ENCODE results near the gene APOA1. TPM values are rescaled to one million over a fixed set of nuclear protein-coding genes. Genes with fewer than 3 reads are reported as not detected.

Gene APOA1
- total RNA-seq, 2 experiments from 2014 or later: 0.47 to 0.77 TPM

DNA sequence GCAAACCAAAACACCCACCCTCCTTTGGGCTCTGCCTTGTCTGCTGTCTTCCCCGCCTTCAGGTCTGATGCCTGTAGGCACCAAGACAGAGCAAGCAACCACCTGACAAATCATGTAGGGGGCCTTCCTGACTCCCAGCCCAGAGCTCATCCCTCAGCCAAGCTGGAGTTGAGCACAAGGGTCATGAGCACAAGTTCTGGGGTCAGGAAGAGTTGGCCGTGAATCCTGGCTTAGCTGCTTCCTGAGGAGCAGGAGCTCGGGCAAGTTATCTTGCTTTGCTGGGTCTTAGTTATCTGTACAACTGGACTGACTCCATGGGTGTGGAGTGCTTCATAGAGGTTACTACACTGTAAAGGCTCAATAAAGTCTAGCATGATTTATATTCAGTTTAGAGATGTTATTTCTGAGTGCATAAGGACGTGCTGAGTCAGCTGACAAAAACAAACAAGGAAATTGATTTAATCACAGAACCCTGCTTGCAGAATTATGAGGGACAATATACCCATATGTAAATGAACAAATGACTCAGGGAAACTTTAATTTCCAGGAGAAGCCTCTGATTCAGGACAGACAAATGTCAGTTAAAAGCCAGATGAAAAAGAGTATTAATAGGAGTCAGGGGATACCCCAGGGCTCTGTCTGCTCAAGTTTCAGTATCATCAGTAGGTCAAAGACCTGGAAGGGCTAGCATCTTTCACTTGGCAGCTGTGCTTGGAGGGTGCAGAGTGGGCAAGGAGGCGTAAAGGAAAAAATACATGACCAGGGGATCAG lies 15.0 kb upstream of the APOA1 start:
- H3K27ac Mint-ChIP-seq: peak overlapping the region; percentile 82
- DNase-seq: no peak
- Histone ChIP-seq H3K27ac (ENCODE audit: low read depth in 1 of 2, low read length in 2 of 2) (peak overlapping the region; percentile 57 to 62), H3K27me3 (ENCODE audit: control insufficient read depth in 1 of 2, insufficient read depth in 2 of 2, low read length in 2 of 2) (no peaks in the 10 kb centered on the region), H3K9me3 (ENCODE audit: control insufficient read depth in 1 of 2, insufficient read depth in 1 of 2, low read length in 2 of 2) (no peaks in the 10 kb centered on the region), H3K4me1 (ENCODE audit: insufficient read depth, low read length) (peaks cover 68% of the 10 kb centered on the region), H3K36me3 (ENCODE audit: insufficient read depth, low read length) (peaks cover 22% of the 10 kb centered on the region), H3K4me3 (ENCODE audit: low read length) (peak overlapping the region; percentile 0)
- intact Hi-C loops (cut with DNase I, micrococcal nuclease): loop anchor here (5.0 to 10.0 kb wide), 3 partner anchors 60 to 72 kb away; partner anchors contain the start of genes APOA5 (in 1 of the 2) and ZPR1 (in 1 of the 2)
- H3K9me3 Mint-ChIP-seq: no peaks in the 10 kb centered on the region
- no peaks in the 10 kb centered on the region for H3K27me3 Mint-ChIP-seq
- peaks cover 23% of the 10 kb centered on the region for H3K36me3 Mint-ChIP-seq (ENCODE audit: low read depth)
- ChIA-PET CTCF (interaction anchor here (0.8 to 2.0 kb wide), 3 partner anchors 11 to 374 kb away, joined by 3 to 9 read pairs (median 5); no protein-coding TSS in a partner anchor), POLR2A (interaction anchor here (0.6 to 7.0 kb wide), 14 partner anchors 8 to 326 kb away, joined by 3 to 76 read pairs (median 4); partner anchors contain the start of genes APOA1, APOA5, SIDT2 and SIK3)
- H3K4me3 Mint-ChIP-seq: peak overlapping the region; percentile 69
- TF ChIP-seq, protein P1, sequence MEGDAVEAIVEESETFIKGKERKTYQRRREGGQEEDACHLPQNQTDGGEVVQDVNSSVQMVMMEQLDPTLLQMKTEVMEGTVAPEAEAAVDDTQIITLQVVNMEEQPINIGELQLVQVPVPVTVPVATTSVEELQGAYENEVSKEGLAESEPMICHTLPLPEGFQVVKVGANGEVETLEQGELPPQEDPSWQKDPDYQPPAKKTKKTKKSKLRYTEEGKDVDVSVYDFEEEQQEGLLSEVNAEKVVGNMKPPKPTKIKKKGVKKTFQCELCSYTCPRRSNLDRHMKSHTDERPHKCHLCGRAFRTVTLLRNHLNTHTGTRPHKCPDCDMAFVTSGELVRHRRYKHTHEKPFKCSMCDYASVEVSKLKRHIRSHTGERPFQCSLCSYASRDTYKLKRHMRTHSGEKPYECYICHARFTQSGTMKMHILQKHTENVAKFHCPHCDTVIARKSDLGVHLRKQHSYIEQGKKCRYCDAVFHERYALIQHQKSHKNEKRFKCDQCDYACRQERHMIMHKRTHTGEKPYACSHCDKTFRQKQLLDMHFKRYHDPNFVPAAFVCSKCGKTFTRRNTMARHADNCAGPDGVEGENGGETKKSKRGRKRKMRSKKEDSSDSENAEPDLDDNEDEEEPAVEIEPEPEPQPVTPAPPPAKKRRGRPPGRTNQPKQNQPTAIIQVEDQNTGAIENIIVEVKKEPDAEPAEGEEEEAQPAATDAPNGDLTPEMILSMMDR (IDR thresholded peaks at IDR 0.05): no peak
- peaks cover 74% of the 10 kb centered on the region for H3K4me1 Mint-ChIP-seq (ENCODE audit: low read depth)
- ATAC-seq (ENCODE audit: poor library complexity): no peak

DNA sequence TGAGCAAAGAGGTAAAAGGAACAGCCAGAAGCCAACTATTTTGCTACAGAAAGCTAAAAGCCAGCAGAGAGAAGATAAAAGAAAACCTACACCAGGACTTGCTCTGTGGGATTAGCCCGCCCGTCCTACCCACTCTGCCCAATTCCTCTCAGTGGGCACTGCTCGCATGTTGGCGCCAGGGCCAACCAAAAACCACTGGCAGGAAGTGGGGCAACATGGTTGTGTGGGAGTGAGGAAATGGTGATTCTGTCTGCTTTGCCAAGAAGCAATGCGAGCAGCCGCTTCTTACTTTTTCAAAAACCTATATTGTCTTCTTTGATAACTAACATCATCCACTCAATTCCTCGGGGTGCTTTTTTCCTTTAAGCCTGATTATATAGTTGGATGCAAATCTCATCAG lies 14.2 kb upstream of the APOA1 start:
- Mint-ChIP-seq H3K4me1 (ENCODE audit: low read depth) (peaks cover 67% of the 10 kb centered on the region), H3K36me3 (ENCODE audit: low read depth) (peaks cover 25% of the 10 kb centered on the region), H3K27me3 (no peaks in the 10 kb centered on the region), H3K4me3 (peak overlapping the region; percentile 69), H3K9me3 (no peaks in the 10 kb centered on the region), H3K27ac (peak overlapping the region; percentile 82)
- TF ChIP-seq, protein P1 (IDR thresholded peaks at IDR 0.05): no peak
- H3K27me3 ChIP-seq (ENCODE audit: control insufficient read depth in 1 of 2, insufficient read depth in 2 of 2, low read length in 2 of 2): no peaks in the 10 kb centered on the region
- peak overlapping the region; percentile 0 for H3K4me3 ChIP-seq (ENCODE audit: low read length)
- CTCF ChIA-PET: interaction anchor here (1.3 to 2.0 kb wide), 2 partner anchors 16 to 375 kb away, joined by 5 to 6 read pairs; no protein-coding TSS in a partner anchor
- no peaks in the 10 kb centered on the region for H3K9me3 ChIP-seq (ENCODE audit: control insufficient read depth in 1 of 2, insufficient read depth in 1 of 2, low read length in 2 of 2)
- peak overlapping the region; percentile 57 to 62 for H3K27ac ChIP-seq (ENCODE audit: low read depth in 1 of 2, low read length in 2 of 2)
- intact Hi-C loops (cut with DNase I, micrococcal nuclease): loop anchor here (2.0 to 10.0 kb wide), 4 partner anchors 15 to 73 kb away; partner anchors contain the start of genes APOA1 (in 1 of the 2), APOA5 (in 1 of the 2) and ZPR1 (in 1 of the 2)
- H3K4me1 ChIP-seq (ENCODE audit: insufficient read depth, low read length): peaks cover 66% of the 10 kb centered on the region
- DNase-seq (peak in 11 of 14 experiments; percentile 13 to 84 (median 48)), ATAC-seq (ENCODE audit: poor library complexity) (peak; percentile 25)
- H3K36me3 ChIP-seq (ENCODE audit: insufficient read depth, low read length): peaks cover 24% of the 10 kb centered on the region
- POLR2A ChIA-PET: interaction anchor here (1.0 to 7.0 kb wide), 9 partner anchors 14 to 327 kb away, joined by 3 to 76 read pairs (median 4); partner anchors contain the start of genes APOA1, APOA5, SIDT2 and SIK3

DNA sequence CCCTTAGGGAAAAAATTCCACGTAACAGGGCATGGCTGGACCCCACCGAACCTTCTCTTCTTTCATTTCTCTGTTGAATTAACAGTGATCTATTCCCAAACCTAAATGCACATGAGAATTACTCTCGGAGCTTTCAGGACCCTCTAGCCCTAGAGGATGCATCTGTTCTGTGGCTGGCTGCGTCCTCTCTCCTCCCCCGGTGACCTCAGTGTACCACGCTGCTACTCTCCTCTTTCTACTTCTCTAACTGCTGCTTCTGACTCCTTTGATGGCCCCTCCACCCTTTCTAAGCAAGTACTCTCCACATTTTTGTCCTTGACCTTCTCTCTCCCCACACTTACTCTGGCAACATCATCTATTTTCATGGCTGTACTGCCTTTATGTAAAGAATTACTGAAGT lies 12.1 kb upstream of the APOA1 start:
- DNase-seq (no peak), ATAC-seq (ENCODE audit: poor library complexity) (no peak)
- TF ChIP-seq, protein P1 (IDR thresholded peaks at IDR 0.05): no peak
- peak overlapping the region; percentile 1 for H3K27ac Mint-ChIP-seq
- peaks cover 43% of the 10 kb centered on the region for H3K36me3 ChIP-seq (ENCODE audit: insufficient read depth, low read length)
- no peak overlapping the region for H3K4me3 Mint-ChIP-seq
- ChIA-PET CTCF (interaction anchor here (1.0 kb wide), 1 partner anchor 58 kb away, joined by 3 read pairs; the partner anchor contains the start of gene APOA5), POLR2A (interaction anchor here (7.0 kb wide), 1 partner anchor 13 kb away, joined by 76 read pairs; the partner anchor contains the start of gene APOA1)
- no peaks in the 10 kb centered on the region for H3K9me3 Mint-ChIP-seq
- H3K4me1 Mint-ChIP-seq (ENCODE audit: low read depth): peaks cover 48% of the 10 kb centered on the region
- intact Hi-C loops (cut with DNase I, micrococcal nuclease): no loop called here
- H3K27me3 Mint-ChIP-seq: no peaks in the 10 kb centered on the region
- H3K36me3 Mint-ChIP-seq (ENCODE audit: low read depth): peaks cover 46% of the 10 kb centered on the region
- no peaks in the 10 kb centered on the region for H3K9me3 ChIP-seq (ENCODE audit: control insufficient read depth in 1 of 2, insufficient read depth in 1 of 2, low read length in 2 of 2)
- no peaks in the 10 kb centered on the region for H3K27me3 ChIP-seq (ENCODE audit: control insufficient read depth in 1 of 2, insufficient read depth in 2 of 2, low read length in 2 of 2)
- H3K4me3 ChIP-seq (ENCODE audit: low read length): no peak overlapping the region
- H3K4me1 ChIP-seq (ENCODE audit: insufficient read depth, low read length): peaks cover 45% of the 10 kb centered on the region
- no peak overlapping the region for H3K27ac ChIP-seq (ENCODE audit: low read depth in 1 of 2, low read length in 2 of 2)

All from CD4-positive, alpha-beta T cell (primary cell).